SW 1271 (cell line): Measurements from ENCODE around the gene CETN1.

Source experiments
- DNase-seq, 2 experiments: peaks; one replicate each; lab custom pipeline; 2025; lab: John Stamatoyannopoulos, UW

Gene CETN1

GRCh38 chr18:580154-580553 is at the start of gene CETN1:
TSS of gene CETN1 (plus strand) at chr18:580380. CDS start at chr18:580409, 29 bp downstream.
- DNase-seq = no peak

- DNase-seq = no peak
Observed at GRCh38 chr18:532018-532417, 48.2 kb upstream of the CETN1 start.

GRCh38 chr18:532632-533031 is 47.5 kb upstream of the CETN1 start:
- DNase-seq = no peak

GRCh38 chr18:533995-534601 is 46.1 kb upstream of the CETN1 start:
- DNase-seq = no peak

GRCh38 chr18:543447-544078 is 36.6 kb upstream of the CETN1 start:
- no peak for DNase-seq

- no peak for DNase-seq
Observed at GRCh38 chr18:549967-550366, 30.2 kb upstream of the CETN1 start.

- DNase-seq = no peak
Observed at GRCh38 chr18:551404-552061, 28.6 kb upstream of the CETN1 start.

GRCh38 chr18:555705-556457 is 24.3 kb upstream of the CETN1 start:
- no peak for DNase-seq

GRCh38 chr18:564708-565561 is 15.2 kb upstream of the CETN1 start:
- no peak for DNase-seq

GRCh38 chr18:565562-566061 is 14.6 kb upstream of the CETN1 start:
- no peak for DNase-seq

GRCh38 chr18:567122-567521 is 13.1 kb upstream of the CETN1 start:
- no peak for DNase-seq

GRCh38 chr18:568731-569130 is 11.4 kb upstream of the CETN1 start:
- DNase-seq = no peak

GRCh38 chr18:570256-570655 is 9.9 kb upstream of the CETN1 start:
- no peak for DNase-seq

GRCh38 chr18:570697-571096 is 9.5 kb upstream of the CETN1 start:
- no peak for DNase-seq

- DNase-seq = no peak
Observed at GRCh38 chr18:572091-572830, 7.9 kb upstream of the CETN1 start.

GRCh38 chr18:572831-573289 is 7.3 kb upstream of the CETN1 start:
- DNase-seq = no peak

- no peak for DNase-seq
Observed at GRCh38 chr18:573385-573784, 6.8 kb upstream of the CETN1 start.

GRCh38 chr18:574149-574860 is 5.9 kb upstream of the CETN1 start:
- no peak for DNase-seq

GRCh38 chr18:574865-575645 is 5.1 kb upstream of the CETN1 start:
- no peak for DNase-seq
